Measurements from ENCODE around the gene AGFG2. TPM values are rescaled to one million over a fixed set of nuclear protein-coding genes. Genes with fewer than 3 reads are reported as not detected.
A peak's percentile ranks its signal among the peaks of the same experiment; 100 is the strongest.

AGFG2 gene
- total RNA-seq, 1 donor from 2014 or later, result 1.3 TPM

DNA sequence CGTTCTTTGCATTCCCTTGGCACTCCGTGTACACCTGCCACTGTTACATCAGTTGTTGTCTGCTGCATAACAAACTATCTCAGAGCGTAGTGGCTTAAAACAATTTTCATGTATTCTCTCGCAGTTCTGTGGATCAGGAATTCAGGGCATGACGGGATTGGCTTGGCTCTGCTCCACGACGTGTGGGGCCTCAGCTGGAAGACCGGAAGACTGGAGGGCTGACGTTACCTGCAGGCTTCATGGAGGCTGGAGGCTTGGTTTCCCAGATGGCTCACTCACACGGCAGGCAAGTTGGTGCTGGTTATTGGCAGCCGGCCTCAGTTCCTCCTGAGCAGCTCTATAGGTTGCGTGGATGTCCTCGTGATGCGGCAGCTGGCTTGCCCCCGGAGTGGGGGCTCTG, 29.8 kb upstream of the AGFG2 start:
- peak; percentile 93 for FAIRE-seq

DNA sequence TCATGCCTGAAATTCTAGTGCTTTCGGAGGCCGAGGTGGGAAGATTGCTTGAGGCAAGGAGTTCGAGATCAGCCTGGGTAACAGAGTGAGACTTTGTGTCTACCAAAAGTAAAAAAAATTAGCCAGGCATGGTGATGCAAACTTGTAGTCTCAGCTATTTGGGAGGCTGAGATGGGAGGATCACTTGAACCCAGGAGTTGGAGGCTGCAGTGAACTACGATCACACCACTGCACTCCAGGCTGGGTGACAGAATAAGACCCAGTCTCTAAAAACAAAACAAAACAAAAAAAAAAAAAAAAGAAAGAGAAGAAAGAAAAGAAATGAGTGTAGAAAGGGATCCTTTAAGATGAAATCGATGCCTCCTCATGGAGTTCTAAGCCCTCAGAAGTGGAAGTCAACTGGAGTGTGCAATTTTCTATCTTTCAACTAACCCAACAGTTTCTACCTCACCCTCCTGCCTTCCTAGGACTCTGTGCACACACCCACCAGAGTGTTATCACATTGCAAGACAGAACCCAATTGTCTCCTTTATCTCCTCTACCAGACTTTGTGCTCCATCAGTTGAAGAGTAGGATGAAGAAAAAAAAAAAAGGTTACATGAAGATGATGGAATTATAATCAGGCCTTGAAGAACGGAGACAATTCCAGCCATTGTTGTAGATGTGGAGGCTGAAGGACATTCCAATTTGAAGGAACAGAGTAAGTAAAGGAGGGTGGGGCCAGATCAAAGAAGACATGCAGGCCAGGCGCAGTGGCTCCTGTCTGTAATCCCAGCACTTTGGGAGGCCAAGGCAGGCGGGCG, 28.4 kb upstream of the AGFG2 start:
- FAIRE-seq (no peak), DNase-seq (ENCODE audit: low read depth) (no peak)
- Histone ChIP-seq H3K27me3 (ENCODE audit: control insufficient read depth, insufficient read depth, low read length) (no peaks in the 10 kb centered on the region), H3K36me3 (ENCODE audit: control insufficient read depth, insufficient read depth, low read length) (no peaks in the 10 kb centered on the region), H3K4me3 (ENCODE audit: low read depth, low read length) (no peak overlapping the region)
- TF ChIP-seq, protein P1, sequence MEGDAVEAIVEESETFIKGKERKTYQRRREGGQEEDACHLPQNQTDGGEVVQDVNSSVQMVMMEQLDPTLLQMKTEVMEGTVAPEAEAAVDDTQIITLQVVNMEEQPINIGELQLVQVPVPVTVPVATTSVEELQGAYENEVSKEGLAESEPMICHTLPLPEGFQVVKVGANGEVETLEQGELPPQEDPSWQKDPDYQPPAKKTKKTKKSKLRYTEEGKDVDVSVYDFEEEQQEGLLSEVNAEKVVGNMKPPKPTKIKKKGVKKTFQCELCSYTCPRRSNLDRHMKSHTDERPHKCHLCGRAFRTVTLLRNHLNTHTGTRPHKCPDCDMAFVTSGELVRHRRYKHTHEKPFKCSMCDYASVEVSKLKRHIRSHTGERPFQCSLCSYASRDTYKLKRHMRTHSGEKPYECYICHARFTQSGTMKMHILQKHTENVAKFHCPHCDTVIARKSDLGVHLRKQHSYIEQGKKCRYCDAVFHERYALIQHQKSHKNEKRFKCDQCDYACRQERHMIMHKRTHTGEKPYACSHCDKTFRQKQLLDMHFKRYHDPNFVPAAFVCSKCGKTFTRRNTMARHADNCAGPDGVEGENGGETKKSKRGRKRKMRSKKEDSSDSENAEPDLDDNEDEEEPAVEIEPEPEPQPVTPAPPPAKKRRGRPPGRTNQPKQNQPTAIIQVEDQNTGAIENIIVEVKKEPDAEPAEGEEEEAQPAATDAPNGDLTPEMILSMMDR (IDR thresholded peaks at IDR 0.05; ENCODE audit: insufficient read depth, low read length, severe bottlenecking), result no peak

More for the DNA sequence above, 29.8 kb upstream of the AGFG2 start:
- no peak overlapping the region for H3K4me3 ChIP-seq (ENCODE audit: low read depth, low read length)
- H3K36me3 ChIP-seq (ENCODE audit: control insufficient read depth, insufficient read depth, low read length), result no peaks in the 10 kb centered on the region
- TF ChIP-seq, protein P1 (IDR thresholded peaks at IDR 0.05; ENCODE audit: insufficient read depth, low read length, severe bottlenecking), result no peak
- no peaks in the 10 kb centered on the region for H3K27me3 ChIP-seq (ENCODE audit: control insufficient read depth, insufficient read depth, low read length)
- peak; percentile 97 for DNase-seq (ENCODE audit: low read depth)

DNA sequence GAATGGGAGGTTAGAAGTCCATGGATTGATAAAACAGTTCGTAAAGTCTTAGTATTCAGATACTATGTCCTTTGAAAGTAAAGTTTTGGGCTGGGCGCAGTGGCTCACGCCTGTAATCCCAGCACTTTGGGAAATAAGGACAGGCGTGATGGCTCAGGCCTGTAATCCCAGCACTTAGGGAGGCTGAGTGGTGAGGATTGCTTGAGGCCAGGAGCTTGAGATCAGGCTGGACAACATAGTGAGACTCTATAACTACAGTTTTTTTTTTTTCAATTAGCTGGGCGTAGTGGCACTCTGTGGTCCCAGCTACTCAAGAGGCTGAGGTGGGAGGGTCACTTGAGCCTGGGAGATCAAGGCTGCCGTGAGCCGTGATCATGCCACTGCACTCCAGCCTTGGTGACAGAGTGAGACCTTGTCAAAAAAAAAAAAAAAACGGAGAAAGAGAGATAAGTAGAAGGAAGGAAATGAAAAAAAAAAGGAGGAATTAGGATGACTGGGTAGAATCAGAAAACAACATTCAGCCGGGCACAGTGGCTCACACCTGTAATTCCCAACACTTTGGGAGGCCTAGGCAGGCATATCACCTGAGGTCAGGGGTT, 25.7 kb upstream of the AGFG2 start:
- TF ChIP-seq, protein P1 (IDR thresholded peaks at IDR 0.05; ENCODE audit: insufficient read depth, low read length, severe bottlenecking), result no peak
- Histone ChIP-seq H3K4me3 (ENCODE audit: low read depth, low read length) (no peak overlapping the region), H3K36me3 (ENCODE audit: control insufficient read depth, insufficient read depth, low read length) (no peaks in the 10 kb centered on the region), H3K27me3 (ENCODE audit: control insufficient read depth, insufficient read depth, low read length) (no peaks in the 10 kb centered on the region)
- DNase-seq (ENCODE audit: low read depth), result no peak
- no peak for FAIRE-seq

- no peak overlapping the region for H3K4me3 ChIP-seq (ENCODE audit: low read depth, low read length)
- TF ChIP-seq, protein P1 (IDR thresholded peaks at IDR 0.05; ENCODE audit: insufficient read depth, low read length, severe bottlenecking), result no peak
- H3K36me3 ChIP-seq (ENCODE audit: control insufficient read depth, insufficient read depth, low read length), result no peaks in the 10 kb centered on the region
- FAIRE-seq (no peak), DNase-seq (ENCODE audit: low read depth) (peak; percentile 60)
- H3K27me3 ChIP-seq (ENCODE audit: control insufficient read depth, insufficient read depth, low read length), result no peaks in the 10 kb centered on the region
Measured at GRCh38 chr7:100515072-100515532, 23.9 kb upstream of the AGFG2 start.

DNA sequence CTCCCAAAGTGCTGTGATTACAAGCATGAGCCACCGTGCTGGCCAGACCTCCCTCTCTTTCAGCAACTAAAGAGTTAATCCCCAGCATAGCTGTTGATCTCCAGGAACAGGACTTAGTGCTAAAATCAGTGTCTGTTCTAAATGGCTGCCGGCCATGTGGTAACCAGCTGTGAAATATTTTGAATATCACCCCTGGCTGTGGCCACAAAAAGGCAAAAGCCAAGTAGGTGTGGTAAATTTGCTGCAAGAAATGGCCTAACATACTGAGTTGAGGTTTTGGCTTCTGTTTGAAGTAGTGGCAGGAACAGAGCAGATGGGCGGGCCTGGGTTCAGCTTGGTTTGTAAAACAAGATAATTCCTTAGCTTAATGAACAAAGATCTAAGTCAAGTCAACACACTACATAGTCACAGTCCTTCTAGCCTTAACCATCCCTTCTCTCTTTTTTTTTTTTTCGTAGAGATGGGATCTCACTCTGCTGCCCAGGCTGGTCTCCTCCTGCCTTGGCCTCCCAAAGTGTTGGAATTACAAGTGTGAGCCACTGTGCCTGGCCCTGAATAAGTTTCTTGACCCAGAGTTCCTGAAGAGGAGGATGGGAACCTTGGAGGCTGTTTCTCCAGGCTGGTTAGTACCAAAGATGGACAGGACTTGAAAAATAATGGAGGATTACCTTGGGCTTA, 22.7 kb upstream of the AGFG2 start:
- Histone ChIP-seq H3K27me3 (ENCODE audit: control insufficient read depth, insufficient read depth, low read length) (no peaks in the 10 kb centered on the region), H3K4me3 (ENCODE audit: low read depth, low read length) (no peak overlapping the region), H3K36me3 (ENCODE audit: control insufficient read depth, insufficient read depth, low read length) (no peaks in the 10 kb centered on the region)
- no peak for FAIRE-seq
- TF ChIP-seq, protein P1 (IDR thresholded peaks at IDR 0.05; ENCODE audit: insufficient read depth, low read length, severe bottlenecking), result no peak
- no peak for DNase-seq (ENCODE audit: low read depth)

All from bronchial epithelial cell (primary cell).